RKO (cell line): ENCODE data around the gene DNAH9.

ENCODE experiments used
- DNase-seq: peaks from one replicate; pipeline ENCODE4 v3.0.0-alpha.2; 2016; ENCODE audit warnings: low spot score

Gene DNAH9

GRCh38 chr17:11986179-11986941 is 388.1 kb downstream of the DNAH9 start:
- no peak for DNase-seq

GRCh38 chr17:11986942-11987329 is 388.7 kb downstream of the DNAH9 start:
- peak; percentile 83 for DNase-seq

- no peak for DNase-seq
These were observed 392.2 kb downstream of the DNAH9 start for GRCh38 chr17:11990363-11990983.

- no peak for DNase-seq
These were observed 393.2 kb downstream of the DNAH9 start for GRCh38 chr17:11991461-11991860.

GRCh38 chr17:11996722-11997146 is 398.5 kb downstream of the DNAH9 start:
- DNase-seq, result peak; percentile 76

GRCh38 chr17:11997147-11997971 is 399.1 kb downstream of the DNAH9 start, which contains the start of gene ZNF18:
Gene ZNF18, minus strand, starts transcription at chr17:11997475. Its CDS starts 4,646 bp downstream, at chr17:11992829.
- peak; percentile 95 for DNase-seq

- no peak for DNase-seq
These were observed 399.6 kb downstream of the DNAH9 start for GRCh38 chr17:11997972-11998233.

- DNase-seq, result no peak
These were observed 401.4 kb downstream of the DNAH9 start for GRCh38 chr17:11999696-12000095.

- DNase-seq, result no peak
These were observed 409.2 kb downstream of the DNAH9 start for GRCh38 chr17:12007466-12007865.
